ENCODE data around the gene ALDH1L1. TPM values are rescaled to one million over a fixed set of nuclear protein-coding genes. Genes with fewer than 3 reads are reported as not detected.

Gene ALDH1L1
- total RNA-seq, 1 experiment from 2014 or later: 1.2 TPM

DNA sequence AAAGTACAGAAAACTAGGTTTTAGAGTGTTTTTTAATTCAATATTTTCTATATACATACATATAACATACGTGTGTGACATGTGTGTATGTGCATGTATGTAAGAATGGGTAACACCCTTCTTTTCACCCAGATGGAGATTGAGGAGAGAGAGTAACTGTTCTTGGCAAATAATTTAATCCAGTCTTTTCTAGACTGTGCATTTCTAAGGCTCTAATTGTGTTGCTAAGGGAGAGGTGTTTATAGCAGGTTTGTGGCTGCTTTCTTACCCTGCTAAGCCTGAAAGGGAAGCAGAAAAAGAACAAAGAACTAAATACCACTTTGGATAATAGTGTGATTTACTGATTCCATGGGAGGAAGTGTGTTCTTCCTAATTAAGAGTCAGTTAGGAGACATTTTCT lies 46.0 kb upstream of the ALDH1L1 start (continued):
- TF ChIP-seq ZNF317 (CRISPR knock-in tag; IDR thresholded peaks at IDR 0.05; ENCODE audit: borderline replicate concordance, low read depth): no peak
- TF ChIP-seq, protein P1, sequence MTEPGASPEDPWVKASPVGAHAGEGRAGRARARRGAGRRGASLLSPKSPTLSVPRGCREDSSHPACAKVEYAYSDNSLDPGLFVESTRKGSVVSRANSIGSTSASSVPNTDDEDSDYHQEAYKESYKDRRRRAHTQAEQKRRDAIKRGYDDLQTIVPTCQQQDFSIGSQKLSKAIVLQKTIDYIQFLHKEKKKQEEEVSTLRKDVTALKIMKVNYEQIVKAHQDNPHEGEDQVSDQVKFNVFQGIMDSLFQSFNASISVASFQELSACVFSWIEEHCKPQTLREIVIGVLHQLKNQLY (CRISPR knock-in tag; IDR thresholded peaks at IDR 0.05): no peak

DNA sequence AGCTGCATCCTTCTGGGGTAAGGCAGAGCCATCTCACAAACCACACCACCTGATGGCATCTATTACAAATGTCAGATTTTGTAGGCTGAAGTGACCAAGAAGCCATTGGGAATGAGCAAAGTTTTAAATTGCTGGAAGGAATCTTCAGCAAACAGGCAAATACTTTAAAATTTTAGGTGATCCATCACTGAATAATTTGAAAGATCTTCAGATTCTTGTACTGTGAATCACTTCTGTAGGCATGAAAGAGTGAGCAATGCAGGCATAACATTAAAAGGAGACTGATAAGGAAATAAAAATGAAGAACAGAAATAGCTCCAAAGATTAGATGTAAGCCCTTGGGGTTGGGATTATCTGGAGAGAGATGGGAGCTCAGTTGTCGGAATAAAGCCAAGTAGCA lies 36.0 kb upstream of the ALDH1L1 start:
- H3K4me3 Mint-ChIP-seq: no peak overlapping the region
- DNase-seq (ENCODE audit: low spot score) (no peak), ATAC-seq (no peak)
- ChIA-PET POLR2A (no interaction called here), CTCF (interaction anchor here (2.4 kb wide), 1 partner anchor 83 kb away, joined by 8 read pairs; no protein-coding TSS in a partner anchor)
- peaks cover 18% of the 10 kb centered on the region for H3K4me1 Mint-ChIP-seq
- no peak for TF ChIP-seq OVOL2 (CRISPR knock-in tag; IDR thresholded peaks at IDR 0.05; ENCODE audit: borderline replicate concordance)
- TF ChIP-seq ELF4 (CRISPR knock-in tag; IDR thresholded peaks at IDR 0.05; ENCODE audit: low read depth): no peak
- TF ChIP-seq ATF1 (CRISPR knock-in tag; IDR thresholded peaks at IDR 0.05): no peak
- TF ChIP-seq NFYB (CRISPR knock-in tag; conservative IDR thresholded peaks at IDR 0.05; ENCODE audit: low read depth): no peak
- TF ChIP-seq, protein P2, sequence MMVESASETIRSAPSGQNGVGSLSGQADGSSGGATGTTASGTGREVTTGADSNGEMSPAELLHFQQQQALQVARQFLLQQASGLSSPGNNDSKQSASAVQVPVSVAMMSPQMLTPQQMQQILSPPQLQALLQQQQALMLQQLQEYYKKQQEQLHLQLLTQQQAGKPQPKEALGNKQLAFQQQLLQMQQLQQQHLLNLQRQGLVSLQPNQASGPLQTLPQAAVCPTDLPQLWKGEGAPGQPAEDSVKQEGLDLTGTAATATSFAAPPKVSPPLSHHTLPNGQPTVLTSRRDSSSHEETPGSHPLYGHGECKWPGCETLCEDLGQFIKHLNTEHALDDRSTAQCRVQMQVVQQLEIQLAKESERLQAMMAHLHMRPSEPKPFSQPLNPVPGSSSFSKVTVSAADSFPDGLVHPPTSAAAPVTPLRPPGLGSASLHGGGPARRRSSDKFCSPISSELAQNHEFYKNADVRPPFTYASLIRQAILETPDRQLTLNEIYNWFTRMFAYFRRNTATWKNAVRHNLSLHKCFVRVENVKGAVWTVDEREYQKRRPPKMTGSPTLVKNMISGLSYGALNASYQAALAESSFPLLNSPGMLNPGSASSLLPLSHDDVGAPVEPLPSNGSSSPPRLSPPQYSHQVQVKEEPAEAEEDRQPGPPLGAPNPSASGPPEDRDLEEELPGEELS (CRISPR knock-in tag; IDR thresholded peaks at IDR 0.05): no peak
- H3K9me3 Mint-ChIP-seq: no peaks in the 10 kb centered on the region
- no peak overlapping the region for H3K27ac Mint-ChIP-seq
- H3K27me3 Mint-ChIP-seq (ENCODE audit: low read depth): peaks cover 52% of the 10 kb centered on the region
- H3K36me3 Mint-ChIP-seq: no peaks in the 10 kb centered on the region

DNA sequence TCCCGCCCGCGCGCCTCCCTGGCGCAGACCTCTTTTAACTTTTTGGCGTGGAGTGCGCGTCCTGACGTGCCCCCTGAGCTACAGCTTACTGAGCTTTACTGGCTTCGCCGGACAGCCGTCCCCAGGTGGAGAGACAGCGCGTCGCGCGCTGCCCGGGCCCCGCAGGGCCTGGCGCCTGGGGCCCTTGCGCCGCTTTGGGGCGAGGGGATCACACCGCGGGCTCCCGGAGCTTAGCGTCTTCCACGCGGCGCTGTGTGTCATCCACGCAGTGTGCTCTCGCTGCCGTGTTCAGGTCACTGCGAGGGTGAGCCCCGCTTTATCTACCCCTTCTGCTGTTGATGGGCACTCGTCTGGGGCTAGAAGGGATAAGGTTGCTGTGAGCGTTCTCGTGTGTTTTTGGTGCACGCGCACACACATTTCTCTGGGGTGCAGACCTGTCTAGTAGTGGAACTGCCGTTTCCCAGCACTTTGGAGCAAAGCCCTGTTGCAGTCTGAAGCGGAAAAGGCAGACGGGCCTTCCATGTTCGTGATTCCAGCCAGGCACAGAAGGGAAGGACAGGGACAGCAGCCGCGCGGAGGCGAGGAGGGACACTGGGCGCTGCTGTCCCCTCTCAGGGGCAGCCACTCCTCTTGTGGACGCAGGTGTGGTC lies 33.1 kb upstream of the ALDH1L1 start:
- Mint-ChIP-seq H3K9me3 (peaks cover 7% of the 10 kb centered on the region), H3K4me3 (peak overlapping the region; percentile 66), H3K27ac (no peak overlapping the region), H3K36me3 (no peaks in the 10 kb centered on the region), H3K4me1 (peaks cover 21% of the 10 kb centered on the region), H3K27me3 (ENCODE audit: low read depth) (peaks cover 58% of the 10 kb centered on the region)
- TF ChIP-seq FOXP1 (CRISPR knock-in tag; IDR thresholded peaks at IDR 0.05; ENCODE audit: borderline replicate concordance) (peak; percentile 4; the same call in 1 of the 2 replicates), FOXK1 (CRISPR knock-in tag; IDR thresholded peaks at IDR 0.05) (no peak), JUN (CRISPR knock-in tag; IDR thresholded peaks at IDR 0.05) (no peak), ZNF121 (CRISPR knock-in tag; IDR thresholded peaks at IDR 0.05) (no peak), ZNF263 (CRISPR knock-in tag; IDR thresholded peaks at IDR 0.05; ENCODE audit: low read depth) (no peak), ZNF138 (CRISPR knock-in tag; conservative IDR thresholded peaks at IDR 0.05) (no peak), TEAD1 (CRISPR knock-in tag; IDR thresholded peaks at IDR 0.05) (0 out of 2 replicates have a peak, but pooled peaks have one; percentile 3), ZBTB21 (CRISPR knock-in tag; IDR thresholded peaks at IDR 0.05; ENCODE audit: borderline replicate concordance) (0 out of 2 replicates have a peak, but pooled peaks have one; percentile 21), RELA (CRISPR knock-in tag; IDR thresholded peaks at IDR 0.05; ENCODE audit: borderline replicate concordance) (no peak)
- TF ChIP-seq, protein P3, sequence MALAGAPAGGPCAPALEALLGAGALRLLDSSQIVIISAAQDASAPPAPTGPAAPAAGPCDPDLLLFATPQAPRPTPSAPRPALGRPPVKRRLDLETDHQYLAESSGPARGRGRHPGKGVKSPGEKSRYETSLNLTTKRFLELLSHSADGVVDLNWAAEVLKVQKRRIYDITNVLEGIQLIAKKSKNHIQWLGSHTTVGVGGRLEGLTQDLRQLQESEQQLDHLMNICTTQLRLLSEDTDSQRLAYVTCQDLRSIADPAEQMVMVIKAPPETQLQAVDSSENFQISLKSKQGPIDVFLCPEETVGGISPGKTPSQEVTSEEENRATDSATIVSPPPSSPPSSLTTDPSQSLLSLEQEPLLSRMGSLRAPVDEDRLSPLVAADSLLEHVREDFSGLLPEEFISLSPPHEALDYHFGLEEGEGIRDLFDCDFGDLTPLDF (CRISPR knock-in tag; IDR thresholded peaks at IDR 0.05): no peak
- TF ChIP-seq, protein P4, sequence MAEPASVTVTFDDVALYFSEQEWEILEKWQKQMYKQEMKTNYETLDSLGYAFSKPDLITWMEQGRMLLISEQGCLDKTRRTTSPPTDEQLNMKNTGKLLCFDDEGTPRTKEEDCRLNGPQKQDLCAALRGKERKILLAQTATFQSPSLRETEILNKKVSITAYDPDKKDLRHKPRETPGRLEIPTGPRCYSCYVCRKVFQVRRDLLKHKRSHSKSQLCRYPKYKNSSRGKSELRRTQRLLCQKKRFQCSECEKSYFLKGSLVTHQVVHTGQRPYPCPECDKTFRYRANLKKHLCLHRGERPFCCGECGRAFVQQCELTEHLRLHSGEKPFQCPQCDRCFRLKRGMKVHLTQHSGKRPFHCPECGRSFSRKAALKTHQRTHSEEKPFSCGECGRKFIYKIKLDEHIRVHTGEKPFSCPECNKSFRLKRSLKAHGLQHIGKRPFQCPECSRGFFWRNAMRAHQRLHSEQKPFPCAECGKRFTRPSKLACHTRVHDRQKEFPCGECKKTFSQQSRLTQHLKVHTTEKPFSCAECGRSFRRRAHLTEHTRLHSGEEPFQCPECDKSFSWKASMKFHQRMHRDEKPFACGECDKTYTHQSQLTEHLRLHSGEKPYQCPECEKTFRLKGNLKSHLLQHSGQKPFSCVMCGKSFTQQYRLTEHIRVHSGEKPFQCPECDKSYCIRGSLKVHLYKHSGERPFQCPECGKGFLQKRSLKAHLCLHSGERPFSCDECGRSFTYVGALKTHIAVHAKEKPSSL (CRISPR knock-in tag; conservative IDR thresholded peaks at IDR 0.05): no peak
- TF ChIP-seq, protein P5, sequence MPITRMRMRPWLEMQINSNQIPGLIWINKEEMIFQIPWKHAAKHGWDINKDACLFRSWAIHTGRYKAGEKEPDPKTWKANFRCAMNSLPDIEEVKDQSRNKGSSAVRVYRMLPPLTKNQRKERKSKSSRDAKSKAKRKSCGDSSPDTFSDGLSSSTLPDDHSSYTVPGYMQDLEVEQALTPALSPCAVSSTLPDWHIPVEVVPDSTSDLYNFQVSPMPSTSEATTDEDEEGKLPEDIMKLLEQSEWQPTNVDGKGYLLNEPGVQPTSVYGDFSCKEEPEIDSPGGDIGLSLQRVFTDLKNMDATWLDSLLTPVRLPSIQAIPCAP (CRISPR knock-in tag; IDR thresholded peaks at IDR 0.05): 0 out of 2 replicates have a peak, but pooled peaks have one; percentile 10
- TF ChIP-seq, protein P6, sequence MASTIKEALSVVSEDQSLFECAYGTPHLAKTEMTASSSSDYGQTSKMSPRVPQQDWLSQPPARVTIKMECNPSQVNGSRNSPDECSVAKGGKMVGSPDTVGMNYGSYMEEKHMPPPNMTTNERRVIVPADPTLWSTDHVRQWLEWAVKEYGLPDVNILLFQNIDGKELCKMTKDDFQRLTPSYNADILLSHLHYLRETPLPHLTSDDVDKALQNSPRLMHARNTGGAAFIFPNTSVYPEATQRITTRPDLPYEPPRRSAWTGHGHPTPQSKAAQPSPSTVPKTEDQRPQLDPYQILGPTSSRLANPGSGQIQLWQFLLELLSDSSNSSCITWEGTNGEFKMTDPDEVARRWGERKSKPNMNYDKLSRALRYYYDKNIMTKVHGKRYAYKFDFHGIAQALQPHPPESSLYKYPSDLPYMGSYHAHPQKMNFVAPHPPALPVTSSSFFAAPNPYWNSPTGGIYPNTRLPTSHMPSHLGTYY (CRISPR knock-in tag; IDR thresholded peaks at IDR 0.05): no peak
- ChIA-PET POLR2A (interaction anchor here (0.7 to 1.2 kb wide), 2 partner anchors 33 to 217 kb away, joined by 3 read pairs; partner anchors contain the start of gene ALDH1L1), CTCF (interaction anchor here (0.6 to 2.3 kb wide), 25 partner anchors 9 to 262 kb away, joined by 3 to 43 read pairs (median 4); partner anchors contain the start of genes ALDH1L1 and ZXDC)
- peak; percentile 54; the same call in 1 of the 2 replicates for ATAC-seq
- no peak for DNase-seq (ENCODE audit: low spot score)
